COLO668 (cell line): Measurements from ENCODE around the gene POLG2.
A peak's percentile ranks its signal among the peaks of the same experiment; 100 is the strongest.
"Not testable (repeated sequence)": the region's sequence is repeated elsewhere in the genome, so short reads cannot be mapped to it uniquely, and the experiment has no call there.

Source experiments
- DNase-seq: peaks from one replicate; lab custom pipeline; 2025; ENCODE audit not compliant: unreplicated experiment; lab: John Stamatoyannopoulos, UW

Gene POLG2

GRCh38 chr17:64491034-64491860 is 5.6 kb downstream of the POLG2 start:
- peak; percentile 14 for DNase-seq

- no peak for DNase-seq
Observed at GRCh38 chr17:64488301-64488700, 8.6 kb downstream of the POLG2 start.

- DNase-seq = no peak
Observed at GRCh38 chr17:64484380-64484779, 12.5 kb downstream of the POLG2 start.

GRCh38 chr17:64480951-64481350 is 15.9 kb downstream of the POLG2 start:
- no peak for DNase-seq

- DNase-seq = no peak
Observed at GRCh38 chr17:64477849-64478248, 19.0 kb downstream of the POLG2 start.

GRCh38 chr17:64472564-64472963 is 24.3 kb downstream of the POLG2 start:
- DNase-seq = no peak

GRCh38 chr17:64471440-64471839 is 25.4 kb downstream of the POLG2 start:
- DNase-seq = no peak

GRCh38 chr17:64470625-64471024 is 26.2 kb downstream of the POLG2 start:
- DNase-seq = no peak

GRCh38 chr17:64466834-64467233 is 30.0 kb downstream of the POLG2 start:
- not testable (repeated sequence) for DNase-seq

- DNase-seq = no peak
Observed at GRCh38 chr17:64466019-64466735, 30.7 kb downstream of the POLG2 start.

- no peak for DNase-seq
Observed at GRCh38 chr17:64461788-64462187, 35.1 kb downstream of the POLG2 start.

GRCh38 chr17:64460955-64461354 is 35.9 kb downstream of the POLG2 start:
- DNase-seq = no peak

- DNase-seq = not testable (repeated sequence)
Observed at GRCh38 chr17:64459818-64460217, 37.0 kb downstream of the POLG2 start.

GRCh38 chr17:64459284-64459747 is 37.5 kb downstream of the POLG2 start:
- DNase-seq = no peak

- DNase-seq = no peak
Observed at GRCh38 chr17:64458756-64459155, 38.1 kb downstream of the POLG2 start.

- no peak for DNase-seq
Observed at GRCh38 chr17:64457156-64457555, 39.7 kb downstream of the POLG2 start.

GRCh38 chr17:64455993-64456885 is 40.6 kb downstream of the POLG2 start:
- no peak for DNase-seq

- DNase-seq = no peak
Observed at GRCh38 chr17:64449545-64449944, 47.3 kb downstream of the POLG2 start.

GRCh38 chr17:64448665-64449512 is 48.0 kb downstream of the POLG2 start, which contains the start of gene MILR1:
Gene MILR1 (plus strand): TSS chr17:64449115. CDS start chr17:64449169, 54 bp downstream.
- no peak for DNase-seq

GRCh38 chr17:64447526-64447925 is 49.3 kb downstream of the POLG2 start:
- DNase-seq = no peak
